Measurements from ENCODE around the gene RPAP3.

- TF ChIP-seq CTCF (conservative IDR thresholded peaks at IDR 0.05; ENCODE audit: low read depth, low read length) (no peak), EZH2 (IDR thresholded peaks at IDR 0.05; ENCODE audit: low read length, unreplicated experiment) (no peak), EZH2phosphoT487 (IDR thresholded peaks at IDR 0.05; ENCODE audit: borderline replicate concordance, low read length) (no peak)
Measured at GRCh38 chr12:47634127-47634526, 71.7 kb downstream of the RPAP3 start.
